GM13976 (cell line): ENCODE measurements around the gene FES.

ENCODE experiments used
- DNase-seq: peaks from one replicate; pipeline ENCODE4 v3.0.0; 2012; ENCODE audit warnings: low spot score
- in situ Hi-C: fragments of 300-500 bp; cut with MboI; formaldehyde crosslinking; loops from one replicate; pipeline ENCODE4 v1.12.0; 2022; ENCODE audit warnings: low sequenced_read_pairs, mixed read lengths, inconsistent platforms; ENCODE audit not compliant: unreplicated experiment
- TF ChIP-seq, protein P1 (sequence below): IDR thresholded peaks from 2 replicates; pipeline ENCODE4 v1.5.1; 2012; ENCODE audit warnings: borderline replicate concordance, mild to moderate bottlenecking; ENCODE audit not compliant: insufficient read depth; ENCODE audit errors: extremely low read depth, missing control alignments, control extremely low read depth

FES gene

DNA sequence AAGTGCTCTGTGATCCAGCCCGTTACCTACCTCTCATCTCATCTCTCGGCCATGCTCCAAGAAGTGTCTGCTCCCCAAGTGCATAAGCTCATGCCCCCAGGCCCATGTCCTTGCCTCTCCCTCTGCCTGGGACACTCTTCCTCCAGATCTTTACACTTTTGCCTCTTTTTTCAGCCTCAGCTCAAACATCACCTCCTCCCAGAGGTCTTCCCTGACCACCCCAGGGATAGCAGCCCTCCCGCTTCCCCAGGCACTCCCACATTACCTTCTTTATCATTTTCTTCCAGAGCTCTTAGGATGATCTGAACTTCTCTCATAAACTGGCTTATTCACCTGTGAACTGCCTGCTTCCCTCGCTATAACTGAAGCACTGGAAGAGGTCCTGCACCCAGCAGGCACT is 18.6 kb upstream of the FES start:
- DNase-seq = no peak
- in situ Hi-C loops = no loop called here
- TF ChIP-seq, protein P1, sequence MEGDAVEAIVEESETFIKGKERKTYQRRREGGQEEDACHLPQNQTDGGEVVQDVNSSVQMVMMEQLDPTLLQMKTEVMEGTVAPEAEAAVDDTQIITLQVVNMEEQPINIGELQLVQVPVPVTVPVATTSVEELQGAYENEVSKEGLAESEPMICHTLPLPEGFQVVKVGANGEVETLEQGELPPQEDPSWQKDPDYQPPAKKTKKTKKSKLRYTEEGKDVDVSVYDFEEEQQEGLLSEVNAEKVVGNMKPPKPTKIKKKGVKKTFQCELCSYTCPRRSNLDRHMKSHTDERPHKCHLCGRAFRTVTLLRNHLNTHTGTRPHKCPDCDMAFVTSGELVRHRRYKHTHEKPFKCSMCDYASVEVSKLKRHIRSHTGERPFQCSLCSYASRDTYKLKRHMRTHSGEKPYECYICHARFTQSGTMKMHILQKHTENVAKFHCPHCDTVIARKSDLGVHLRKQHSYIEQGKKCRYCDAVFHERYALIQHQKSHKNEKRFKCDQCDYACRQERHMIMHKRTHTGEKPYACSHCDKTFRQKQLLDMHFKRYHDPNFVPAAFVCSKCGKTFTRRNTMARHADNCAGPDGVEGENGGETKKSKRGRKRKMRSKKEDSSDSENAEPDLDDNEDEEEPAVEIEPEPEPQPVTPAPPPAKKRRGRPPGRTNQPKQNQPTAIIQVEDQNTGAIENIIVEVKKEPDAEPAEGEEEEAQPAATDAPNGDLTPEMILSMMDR = no peak

DNA sequence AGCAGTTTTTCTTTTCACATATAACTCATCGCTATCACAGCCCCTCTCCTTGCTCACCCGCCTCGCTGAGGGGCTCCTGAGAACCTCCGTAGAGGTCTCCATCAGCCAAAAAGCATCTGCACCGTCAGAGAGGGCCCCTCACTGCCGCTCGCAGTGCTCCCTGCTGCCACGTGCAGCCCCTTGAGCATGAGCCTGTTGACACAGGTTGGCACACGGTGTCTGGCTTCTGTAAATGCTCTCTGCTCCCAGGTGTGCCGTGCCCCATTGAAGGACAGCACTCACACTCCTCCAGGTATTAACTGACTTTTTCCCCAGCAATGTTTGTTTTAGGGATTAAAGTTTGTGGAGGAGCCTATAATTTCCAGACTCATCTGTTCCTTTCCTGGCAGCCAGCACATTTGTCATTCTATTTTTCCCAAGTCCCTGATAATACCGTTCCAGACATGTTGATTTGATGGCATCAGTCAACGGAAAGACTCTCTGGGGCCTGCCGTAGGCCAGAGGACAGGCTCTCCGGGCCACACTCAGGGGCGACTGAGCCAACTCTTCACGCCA is 18.1 kb upstream of the FES start:
- TF ChIP-seq, protein P1 = no peak
- DNase-seq = no peak
- in situ Hi-C loops = no loop called here

DNA sequence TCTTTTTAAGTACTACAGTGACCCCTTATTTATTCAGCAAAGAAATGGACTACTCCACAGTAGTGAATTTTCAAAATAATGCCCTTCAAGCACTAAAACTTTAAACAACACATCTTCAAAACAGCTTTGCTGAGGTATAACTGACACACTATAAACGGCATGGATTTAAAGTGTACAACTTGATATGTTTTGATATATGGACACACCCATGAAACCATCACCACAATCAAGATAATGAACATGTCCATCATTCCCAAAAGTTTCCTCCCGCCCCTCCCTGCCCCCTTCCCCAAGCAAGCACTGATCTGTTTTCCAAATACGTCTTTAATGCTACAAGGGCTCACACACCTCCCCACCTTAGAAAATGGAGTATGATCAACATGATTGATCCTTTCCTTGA is 17.5 kb upstream of the FES start:
- TF ChIP-seq, protein P1 = no peak
- in situ Hi-C loops = no loop called here
- no peak for DNase-seq

DNA sequence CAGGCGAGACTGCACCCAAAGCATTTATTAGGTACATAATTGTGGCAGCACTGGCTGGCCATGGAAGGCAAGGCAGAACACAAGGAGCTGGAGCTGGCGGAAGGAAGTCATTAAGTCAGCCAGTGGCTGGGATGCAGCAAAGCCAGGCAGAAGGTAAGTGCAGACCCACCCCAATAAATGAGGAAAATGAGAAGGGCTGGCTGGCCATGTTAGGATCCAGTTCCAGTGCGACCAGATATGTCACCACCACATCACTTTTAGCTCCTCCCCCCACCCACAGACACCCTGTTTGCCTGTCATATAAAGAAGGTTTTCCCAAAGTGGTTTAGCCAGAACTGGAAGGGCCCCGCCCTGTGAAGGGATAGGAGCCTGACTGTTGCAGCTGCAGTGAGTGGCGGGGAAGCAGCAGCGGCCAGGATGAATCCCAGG is 16.0 kb upstream of the FES start, which contains the start of gene FURIN:
FURIN (plus strand) TSS at position 328 of the 429 bp plus-strand sequence. CDS start 7,153 bp downstream, outside the sequence.
- TF ChIP-seq, protein P1 = no peak
- no peak for DNase-seq
- in situ Hi-C loops = no loop called here

DNA sequence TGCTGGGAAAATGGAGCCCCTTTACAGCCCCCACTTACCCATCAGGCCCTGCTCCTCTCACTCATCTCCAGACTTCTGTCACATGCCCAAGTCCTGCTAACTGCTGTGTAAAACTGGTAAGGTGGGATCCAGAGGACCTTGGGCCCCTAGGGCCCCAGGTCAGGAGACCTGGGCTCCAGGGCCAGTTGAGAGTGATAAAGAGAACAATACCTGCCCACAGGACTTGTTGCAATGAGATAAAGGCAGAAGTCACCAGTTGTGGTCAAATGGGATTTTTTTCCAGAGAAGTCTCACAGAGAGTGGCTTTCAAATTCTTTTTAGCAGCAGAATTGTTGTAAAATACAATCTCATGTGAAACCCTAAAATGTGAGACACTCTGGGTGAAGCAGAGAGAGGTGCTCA is 15.2 kb upstream of the FES start:
- in situ Hi-C loops = no loop called here
- TF ChIP-seq, protein P1 = no peak
- DNase-seq = no peak

DNA sequence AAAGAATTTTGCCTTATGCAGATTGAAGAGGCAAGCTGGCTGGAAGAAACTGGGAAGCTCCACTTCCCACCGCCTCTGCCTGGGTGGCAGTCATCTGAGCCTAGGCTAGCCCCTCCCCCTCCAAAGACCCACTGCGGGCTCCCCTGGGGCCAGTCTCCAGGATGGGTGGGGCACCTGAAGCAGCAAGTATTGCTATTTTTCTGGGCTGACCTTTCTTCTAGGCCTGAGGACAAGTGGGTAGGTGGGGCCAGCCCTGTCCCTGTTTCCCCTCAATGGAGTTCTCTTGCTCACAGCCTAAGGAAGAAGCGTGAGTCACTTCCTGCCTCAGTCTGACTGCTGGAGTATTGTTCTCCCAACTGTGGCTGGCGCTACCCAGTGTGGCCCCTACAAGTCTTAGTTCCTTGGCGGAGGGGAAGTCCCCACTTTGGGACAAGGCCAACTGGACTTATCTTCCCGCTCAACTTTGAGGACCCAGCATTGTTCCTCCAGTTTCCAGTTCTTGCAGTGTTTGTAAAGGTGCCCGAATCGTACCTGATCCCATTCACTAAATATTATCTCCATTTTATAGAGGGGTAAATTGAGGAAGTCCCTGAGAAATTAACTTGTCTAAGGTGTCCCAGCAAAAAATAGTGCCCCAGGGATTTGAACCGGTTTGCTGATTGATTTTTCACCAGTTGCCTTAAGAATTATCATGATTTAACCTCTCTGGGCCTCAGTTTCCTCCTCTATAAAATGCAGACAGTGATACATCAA is 14.5 kb upstream of the FES start:
- no peak for DNase-seq
- in situ Hi-C loops = no loop called here
- TF ChIP-seq, protein P1 = no peak
